GDM1 (cell line): ENCODE data around the gene AGPAT1.

ENCODE experiments used
- DNase-seq: peaks from one replicate; lab custom pipeline; 2025; lab: John Stamatoyannopoulos, UW

Gene AGPAT1

DNA sequence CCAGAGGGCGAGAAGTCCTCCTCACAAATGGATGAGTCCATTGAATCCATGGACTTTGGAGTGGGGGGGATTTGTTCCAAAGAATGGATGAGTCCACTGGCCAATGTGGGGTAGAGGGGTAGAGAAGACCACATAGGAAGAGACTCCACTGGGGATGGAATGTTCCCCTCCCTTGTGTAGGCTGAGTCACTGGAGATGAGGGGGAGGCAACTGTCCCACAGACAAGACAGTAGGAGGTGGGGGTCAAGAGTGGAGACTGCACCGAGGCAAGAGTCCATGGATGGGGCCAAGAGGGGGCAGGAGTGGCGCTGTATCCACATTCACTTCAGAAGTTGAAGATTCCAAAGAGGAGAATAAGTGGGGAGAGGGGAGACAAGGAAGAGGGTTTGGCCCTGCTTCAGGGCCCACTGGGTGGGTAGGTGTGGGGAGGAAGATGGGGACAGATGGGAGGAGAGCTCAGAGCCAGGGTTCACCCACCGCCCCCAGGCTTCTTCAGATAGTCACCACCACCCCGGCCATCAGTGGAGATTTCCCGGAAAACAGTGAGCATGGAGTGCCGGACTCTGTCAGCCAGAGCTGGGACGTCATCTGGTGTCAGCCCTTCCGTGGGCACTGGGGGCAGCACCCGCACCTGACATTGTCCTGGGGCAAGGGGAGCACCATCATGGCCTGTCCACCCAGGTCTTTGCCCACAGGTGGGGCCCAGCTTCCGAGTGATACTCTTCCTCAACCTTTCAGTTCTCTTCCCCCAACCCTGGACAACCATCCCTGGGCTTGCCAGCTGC, 6.9 kb downstream of the AGPAT1 start:
- DNase-seq: no peak

GRCh38 chr6:32168350-32168749, 7.5 kb downstream of the AGPAT1 start:
- no peak for DNase-seq

- no peak for DNase-seq
Measured at GRCh38 chr6:32167761-32168262, 8.1 kb downstream of the AGPAT1 start.

- no peak for DNase-seq
Measured at GRCh38 chr6:32167154-32167760, 8.6 kb downstream of the AGPAT1 start.

DNA sequence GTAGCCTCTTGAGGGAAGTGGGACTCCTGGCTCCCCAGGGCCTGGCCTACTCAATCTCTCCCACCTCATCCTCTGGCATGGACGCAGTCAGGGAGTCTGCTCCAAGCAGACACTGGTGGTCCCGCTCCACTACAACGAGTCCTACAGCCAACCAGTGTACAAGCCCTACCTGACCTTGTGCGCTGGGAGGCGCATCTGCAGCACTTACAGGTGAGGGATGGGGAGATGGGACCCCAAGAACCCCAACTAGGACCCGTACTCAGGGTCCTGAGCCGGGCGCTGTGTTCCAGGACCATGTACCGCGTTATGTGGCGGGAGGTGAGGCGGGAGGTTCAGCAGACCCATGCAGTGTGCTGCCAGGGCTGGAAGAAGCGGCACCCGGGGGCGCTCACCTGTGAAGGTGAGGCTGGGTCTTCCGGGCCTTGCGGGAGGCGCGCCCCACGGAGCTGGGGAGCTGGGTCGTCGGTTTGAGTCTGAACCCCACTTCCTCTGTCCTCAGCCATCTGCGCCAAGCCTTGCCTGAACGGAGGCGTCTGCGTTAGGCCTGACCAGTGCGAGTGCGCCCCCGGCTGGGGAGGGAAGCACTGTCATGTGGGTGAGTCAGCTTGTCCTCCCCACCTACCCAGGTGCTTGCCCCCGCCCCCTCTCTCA, 9.3 kb downstream of the AGPAT1 start:
- no peak for DNase-seq

DNA sequence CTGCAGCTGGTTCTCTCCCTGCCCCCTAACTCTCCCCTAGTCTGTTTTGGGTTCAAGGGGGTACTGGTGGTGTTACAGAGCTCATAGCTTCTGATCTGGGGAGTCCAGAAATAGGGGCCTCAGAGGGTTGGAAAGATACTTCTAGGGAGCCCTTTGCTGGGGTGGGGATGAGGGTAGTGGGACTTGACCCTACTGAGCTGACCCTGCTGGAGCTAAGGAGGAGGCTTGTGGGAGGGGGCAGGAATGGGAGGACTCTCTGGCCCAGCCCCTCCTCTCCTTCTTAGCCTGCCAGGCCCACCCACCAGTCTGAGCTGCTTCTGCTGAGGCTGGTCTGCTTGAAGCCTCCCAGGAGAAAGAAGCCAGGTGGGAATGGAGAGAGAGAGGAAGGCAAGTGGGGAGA, 11.6 kb downstream of the AGPAT1 start, which contains the start of gene EGFL8:
Gene EGFL8 (plus strand): TSS at position 301 of the 400 bp plus-strand sequence. CDS start 1,571 bp downstream, outside the sequence.
- DNase-seq: no peak

GRCh38 chr6:32163559-32164258, 12.2 kb downstream of the AGPAT1 start:
- DNase-seq: no peak

DNA sequence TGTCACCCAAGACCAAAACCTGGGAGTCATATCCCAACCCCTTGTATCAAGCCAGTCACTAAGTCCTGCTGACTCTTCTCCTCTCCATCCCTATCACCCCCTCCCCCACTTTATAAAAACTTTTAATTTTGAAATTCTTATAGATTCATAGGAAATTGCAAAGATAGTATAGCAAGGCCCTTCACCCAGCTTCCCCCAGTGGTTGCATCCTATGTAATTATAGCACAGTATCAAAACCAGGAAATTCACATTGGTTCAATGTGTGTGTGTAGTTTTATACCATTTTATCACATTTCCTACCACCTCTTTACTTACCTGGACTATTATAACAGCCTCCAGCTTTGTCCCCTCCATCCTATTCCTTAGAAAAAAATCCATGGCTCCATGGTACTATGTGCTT, 17.8 kb downstream of the AGPAT1 start:
- DNase-seq: no peak

DNA sequence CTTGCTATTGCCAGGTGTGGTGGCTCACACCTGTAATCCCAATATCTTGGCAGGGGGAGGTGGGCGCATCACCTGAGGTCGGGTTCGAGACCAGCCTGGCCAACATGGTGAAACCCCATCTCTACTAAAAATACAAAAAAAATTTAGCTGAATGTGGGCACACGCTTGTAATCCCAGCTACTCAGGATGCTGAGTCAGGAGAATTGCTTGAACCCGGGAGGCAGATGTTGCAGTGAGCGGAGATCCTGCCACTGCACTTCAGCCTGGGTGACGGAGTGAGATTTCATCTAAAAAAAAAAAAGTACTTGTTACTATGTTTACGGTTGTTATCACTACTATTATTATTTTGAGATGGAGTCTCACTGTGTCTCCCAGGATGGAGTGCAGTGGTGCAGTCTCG, 19.0 kb downstream of the AGPAT1 start:
- DNase-seq: no peak

- DNase-seq: peak; percentile 18
Measured at GRCh38 chr6:32154514-32155161, 21.2 kb downstream of the AGPAT1 start.

DNA sequence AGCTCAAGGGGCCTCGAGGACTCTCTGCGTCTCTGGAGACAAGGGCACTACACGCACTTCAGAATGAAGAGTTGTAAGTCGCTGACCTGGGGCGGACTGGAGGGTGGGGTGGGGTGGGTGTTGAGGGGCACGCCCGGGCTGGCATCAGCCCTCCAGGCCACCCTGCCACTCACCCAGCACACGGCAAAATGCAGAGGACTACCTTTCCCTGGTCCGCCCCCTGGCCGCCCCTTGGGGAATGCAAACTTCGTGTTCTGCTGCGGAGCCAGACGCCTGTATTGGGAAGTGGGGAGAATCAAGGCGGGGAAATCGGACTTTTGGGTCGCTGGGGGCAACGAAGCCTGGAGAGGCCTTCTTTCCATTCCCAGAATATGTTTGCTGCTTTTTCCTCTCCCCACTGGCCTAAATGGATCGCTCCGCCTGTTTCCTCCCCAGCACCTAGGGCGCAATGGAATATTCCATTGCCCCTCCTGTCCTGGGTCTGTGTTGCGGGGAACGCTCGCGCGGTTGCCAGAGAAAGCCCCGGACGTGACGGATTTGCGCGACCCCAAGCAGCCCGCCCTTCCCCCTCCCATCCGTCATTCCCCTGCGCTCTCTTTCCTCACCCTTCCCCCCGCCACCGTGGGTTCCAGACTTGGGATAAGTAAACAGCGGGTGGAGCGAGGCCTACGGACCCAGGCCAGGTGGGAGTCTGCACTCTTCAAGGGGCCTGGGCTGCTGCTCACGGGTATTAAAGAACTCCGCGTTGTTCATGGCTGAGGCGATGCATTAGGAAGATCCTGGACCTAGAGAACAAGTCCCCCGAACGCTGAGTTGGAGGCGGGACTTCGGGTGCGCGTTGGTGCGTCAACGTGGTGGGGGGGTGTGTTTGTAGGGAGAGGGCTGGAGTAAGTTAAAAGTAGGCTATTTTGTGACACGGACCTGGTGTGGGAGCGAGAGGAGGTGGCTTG, 22.0 kb downstream of the AGPAT1 start, which contains the start of gene PPT2:
Gene PPT2 (plus strand): TSS at position 578 of the 950 bp plus-strand sequence. CDS start 454 bp downstream, outside the sequence.
- DNase-seq: peak; percentile 75

DNA sequence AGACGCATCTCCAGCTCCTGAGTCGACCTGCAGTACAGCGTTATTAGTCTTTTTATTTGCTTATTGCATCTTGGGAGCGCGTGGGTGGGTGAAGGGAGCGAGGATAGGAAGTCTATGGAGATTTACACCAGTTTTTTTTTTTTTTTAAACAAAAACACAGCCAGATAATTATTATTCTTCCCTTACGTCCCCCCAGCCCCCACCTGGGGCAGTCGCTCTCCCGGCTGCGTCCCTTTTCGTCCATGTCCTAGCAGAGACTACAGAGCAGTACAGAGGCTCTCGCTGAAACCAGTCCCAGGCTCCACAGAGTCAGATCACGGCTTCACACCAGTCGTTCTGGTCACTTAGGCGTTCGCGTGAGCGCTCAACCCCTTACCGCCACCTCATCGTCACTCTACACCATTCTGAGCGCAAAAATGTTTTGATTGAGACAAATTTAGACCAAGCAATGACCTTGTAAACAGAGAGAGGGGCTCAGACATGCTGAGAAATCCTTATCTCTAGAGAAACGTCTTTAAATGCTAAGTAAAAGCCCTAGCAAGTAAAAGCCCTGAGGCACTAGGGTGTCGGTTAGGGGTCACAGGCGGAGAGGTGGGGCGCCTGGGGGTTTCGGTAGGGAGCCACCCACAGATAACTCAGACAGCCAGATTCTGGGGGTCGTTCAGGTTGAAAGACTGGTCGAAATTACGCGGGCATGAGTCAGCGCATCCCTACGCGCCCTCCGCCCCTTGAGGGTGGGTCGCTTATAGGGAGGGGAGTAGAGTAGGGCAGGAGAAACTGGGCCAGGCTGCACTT, 22.9 kb downstream of the AGPAT1 start:
- no peak for DNase-seq

DNA sequence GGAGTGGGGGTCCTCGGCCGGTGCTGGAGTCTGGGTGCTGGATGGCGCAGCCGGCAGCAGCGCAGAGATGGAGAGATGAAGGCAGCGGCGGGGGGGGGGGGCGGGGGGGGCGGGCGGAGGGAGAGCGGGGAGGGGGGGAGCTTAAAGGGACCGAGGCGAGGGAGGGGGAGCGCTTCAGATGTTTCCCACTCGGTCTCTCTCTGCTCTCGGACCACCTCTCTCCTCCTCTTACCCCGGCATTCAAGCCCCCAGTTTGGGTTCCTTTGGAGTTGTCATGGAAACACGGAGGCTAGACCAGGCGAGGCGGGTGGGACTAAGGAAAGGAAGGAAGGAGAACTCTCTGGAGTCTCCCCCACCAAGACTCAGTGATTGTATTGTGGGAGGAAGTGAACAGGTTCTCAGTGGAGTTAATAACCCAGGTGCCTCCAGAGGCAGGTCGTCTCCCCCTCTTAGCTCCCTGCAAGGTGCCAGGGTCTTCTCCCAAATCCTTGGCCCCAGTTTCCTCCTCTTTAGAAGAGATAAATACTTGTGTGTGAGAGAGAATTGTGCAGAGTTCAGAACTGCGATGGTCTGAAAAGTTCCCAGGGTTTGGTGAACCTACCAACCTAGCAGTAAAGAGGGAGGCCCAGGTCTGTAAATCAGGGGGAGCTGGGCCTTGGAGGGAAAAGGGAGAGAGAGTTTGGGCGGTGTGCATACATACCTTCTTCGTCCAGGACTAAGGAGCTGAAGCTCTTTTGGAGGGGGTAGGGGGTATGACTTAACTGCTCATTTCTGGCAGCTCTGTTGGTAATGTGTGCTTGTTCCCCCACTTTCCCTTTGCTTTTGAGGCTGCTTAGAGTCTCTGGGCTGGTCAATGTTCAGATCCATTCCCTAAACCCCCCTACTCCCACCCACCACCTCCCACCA, 23.8 kb downstream of the AGPAT1 start, which contains the start of gene PRRT1:
Gene PRRT1 (minus strand): TSS at position 77 of the 906 bp plus-strand sequence. CDS start 112 bp downstream, outside the sequence.
- no peak for DNase-seq

GRCh38 chr6:32151181-32151862, 24.6 kb downstream of the AGPAT1 start:
- DNase-seq: no peak

GRCh38 chr6:32149932-32150870, 25.7 kb downstream of the AGPAT1 start:
- no peak for DNase-seq

- no peak for DNase-seq
Measured at GRCh38 chr6:32149092-32149755, 26.7 kb downstream of the AGPAT1 start.
